ENCODE data around the gene LAGE3. TPM values are rescaled to one million over a fixed set of nuclear protein-coding genes. Genes with fewer than 3 reads are reported as not detected.

LAGE3 gene
- total RNA-seq, 1 experiment from 2014 or later: 37.4 TPM

DNA sequence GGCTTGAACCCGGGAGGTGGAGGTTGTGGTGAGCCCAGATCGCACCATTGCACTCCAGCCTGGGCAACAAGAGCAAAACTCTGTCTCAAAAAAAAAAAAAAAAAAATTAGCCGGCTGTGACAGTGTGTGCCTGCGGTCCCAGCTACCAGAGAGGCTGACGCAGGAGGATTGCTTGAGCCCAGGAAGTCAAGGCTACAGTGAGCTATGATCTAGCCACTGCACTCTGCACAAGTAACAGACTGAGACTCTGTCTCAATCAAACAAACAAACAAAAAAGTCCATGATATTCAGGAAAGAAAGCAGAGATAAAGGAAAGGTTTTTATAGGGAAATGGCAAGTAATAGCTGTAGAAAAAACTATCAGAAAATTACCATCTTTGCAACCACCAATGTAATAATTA, 2.1 kb upstream of the LAGE3 start:
- no peak for DNase-seq (ENCODE audit: low read depth)

DNA sequence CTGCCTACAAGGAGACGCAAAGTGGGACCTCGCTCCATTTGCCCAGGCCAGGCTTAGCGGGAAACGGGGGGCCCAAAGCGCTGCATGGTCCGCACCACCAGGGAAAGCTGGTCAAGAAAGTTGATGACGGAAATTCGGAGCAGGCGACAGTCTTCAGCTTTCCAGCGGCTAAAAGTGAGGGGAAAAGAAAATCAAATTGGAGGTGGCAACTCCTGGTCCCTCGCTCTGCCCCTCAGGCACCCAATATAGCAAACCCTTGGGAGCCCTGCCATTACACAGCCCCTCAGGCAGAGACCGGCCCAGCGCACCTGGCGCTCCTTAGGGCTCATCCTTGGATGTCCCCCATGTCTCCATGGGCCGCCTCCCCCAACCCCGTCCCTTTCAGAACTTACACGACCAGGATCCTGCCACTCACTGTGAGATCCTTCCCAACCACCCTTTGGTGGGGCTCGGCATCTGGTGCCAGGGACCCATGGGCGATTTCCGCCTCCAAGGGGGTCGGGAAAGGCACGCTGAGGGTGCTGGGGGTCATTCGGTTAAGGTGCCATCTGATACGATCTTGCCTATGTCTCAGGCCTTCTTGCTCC, 1.1 kb downstream of the LAGE3 start:
- no peak for DNase-seq (ENCODE audit: low read depth)

DNA sequence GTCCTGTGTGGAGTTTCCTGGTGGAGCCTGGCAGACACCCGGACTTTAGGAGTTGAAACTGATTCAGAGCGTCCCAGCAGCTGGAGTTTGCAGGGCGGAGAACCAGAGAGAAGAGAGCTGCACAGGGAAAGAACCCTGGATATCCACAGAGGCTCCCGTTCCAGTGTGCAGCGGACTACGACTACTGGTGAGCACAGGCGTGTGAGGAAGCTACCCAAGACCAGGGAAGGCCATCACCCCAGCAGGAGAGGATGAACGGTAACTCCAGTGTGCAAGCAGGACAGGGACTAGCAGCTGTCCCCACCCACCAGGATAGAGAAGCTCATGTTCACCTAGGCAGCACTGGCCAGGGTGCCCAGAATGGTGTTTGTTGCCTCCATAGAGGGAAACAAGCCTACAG, 2.3 kb downstream of the LAGE3 start:
- no peak for DNase-seq (ENCODE audit: low read depth)

DNA sequence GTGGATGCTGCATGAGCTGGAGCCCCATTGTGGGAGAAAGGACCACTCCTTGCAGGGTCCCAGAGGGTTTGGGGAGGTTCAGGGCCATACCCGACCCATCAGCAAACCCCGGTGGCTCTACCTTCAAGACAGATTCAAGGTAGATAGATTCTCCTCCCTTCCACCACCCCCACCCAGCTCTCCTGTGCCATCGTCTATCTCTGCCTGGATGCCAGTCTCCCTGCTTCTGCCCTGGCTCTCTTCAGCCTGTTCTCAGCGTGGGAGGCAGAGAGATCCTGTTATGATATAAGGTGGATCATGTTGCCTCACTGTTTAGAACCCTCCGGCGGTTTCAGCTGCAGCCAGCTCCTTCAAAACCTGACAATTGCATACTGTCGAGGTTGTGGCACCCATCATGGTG, 5.4 kb downstream of the LAGE3 start:
- DNase-seq (ENCODE audit: low read depth): no peak

DNA sequence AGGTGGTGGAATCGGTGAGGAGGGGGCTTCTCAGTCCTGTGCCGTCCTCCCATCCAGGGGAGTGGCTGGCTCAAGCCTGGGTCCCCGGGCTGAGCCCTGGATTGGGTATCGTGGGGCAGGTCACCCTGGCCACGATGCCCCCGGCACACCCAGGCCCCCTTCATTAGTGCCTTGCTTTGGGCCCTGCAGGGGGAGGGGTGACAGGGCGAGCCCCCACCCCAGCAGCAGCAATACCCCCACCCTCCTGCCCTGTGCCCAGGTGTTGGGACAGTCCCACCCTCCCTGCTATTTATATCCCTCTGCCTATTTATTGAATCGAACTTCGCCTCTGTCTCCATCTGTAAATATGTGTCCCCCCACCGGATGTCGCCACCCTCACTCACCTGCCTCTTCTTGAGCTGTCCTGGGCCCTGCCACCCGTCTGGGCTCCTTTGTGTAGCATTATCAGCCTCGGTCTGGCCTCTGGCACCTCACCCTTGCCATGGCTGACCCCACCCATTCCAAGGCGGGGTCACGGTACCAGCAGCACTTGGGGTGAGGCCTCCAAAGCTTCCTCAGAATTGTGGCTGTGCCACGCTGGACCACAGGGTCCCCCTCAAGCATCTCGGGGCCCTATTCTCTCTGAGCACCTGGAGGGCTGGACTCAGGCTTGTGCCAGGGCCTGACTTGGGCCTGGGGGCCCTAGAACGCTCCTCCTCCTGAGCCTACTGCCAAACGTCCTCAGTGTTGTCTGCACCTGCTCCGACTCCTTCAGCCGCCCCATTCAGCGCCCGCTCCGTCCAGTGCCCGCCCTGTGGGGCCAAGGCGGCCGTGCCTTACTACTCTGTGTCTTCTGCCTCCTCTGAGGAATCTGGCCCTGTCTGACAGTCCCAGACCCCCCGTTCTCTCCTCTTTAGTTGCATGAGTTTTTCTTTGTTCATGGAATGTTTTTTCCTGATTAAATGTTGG, 6.1 kb downstream of the LAGE3 start:
- DNase-seq (ENCODE audit: low read depth): no peak

DNA sequence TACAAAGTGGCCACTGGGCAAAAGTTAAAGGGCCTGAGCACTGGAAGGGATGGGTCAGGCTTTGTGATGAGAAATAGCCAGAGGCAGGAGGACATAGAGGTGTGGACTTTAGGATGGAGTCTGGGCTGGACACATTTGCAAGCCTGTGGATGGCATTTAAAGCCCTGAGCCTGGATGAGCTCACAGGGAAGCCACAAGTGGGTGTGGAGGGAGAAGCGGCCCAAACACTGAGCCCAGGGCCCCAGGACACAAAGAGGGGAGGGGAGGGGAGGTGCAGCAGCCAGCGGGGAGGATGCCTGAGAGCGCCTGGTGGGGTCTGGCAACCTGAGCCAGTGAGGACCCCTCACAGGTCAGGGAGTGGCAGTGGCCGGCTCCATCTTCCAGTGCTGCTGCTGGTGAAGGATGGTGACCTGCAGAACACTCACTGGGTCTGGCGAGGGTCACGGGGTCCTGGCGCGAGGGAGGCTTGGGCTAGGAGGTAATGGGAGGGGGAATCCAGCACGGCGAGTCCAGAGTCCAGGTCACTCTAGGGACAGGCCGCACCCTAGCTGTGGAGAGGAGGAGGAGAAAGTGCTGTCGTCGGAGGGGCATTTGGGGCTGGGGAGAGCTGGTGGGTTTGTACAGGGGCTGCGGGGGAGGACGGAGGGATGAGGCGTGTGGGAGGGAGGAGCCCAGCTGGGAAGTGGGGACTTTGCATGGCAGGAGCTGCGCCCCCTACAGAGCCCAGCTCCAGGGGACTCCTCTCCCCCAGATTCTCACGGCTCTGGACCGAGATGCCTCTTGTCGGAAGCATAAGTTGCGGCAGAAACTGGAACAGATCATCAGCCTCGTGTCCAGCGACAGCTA, 7.0 kb downstream of the LAGE3 start:
- no peak for DNase-seq (ENCODE audit: low read depth)

DNA sequence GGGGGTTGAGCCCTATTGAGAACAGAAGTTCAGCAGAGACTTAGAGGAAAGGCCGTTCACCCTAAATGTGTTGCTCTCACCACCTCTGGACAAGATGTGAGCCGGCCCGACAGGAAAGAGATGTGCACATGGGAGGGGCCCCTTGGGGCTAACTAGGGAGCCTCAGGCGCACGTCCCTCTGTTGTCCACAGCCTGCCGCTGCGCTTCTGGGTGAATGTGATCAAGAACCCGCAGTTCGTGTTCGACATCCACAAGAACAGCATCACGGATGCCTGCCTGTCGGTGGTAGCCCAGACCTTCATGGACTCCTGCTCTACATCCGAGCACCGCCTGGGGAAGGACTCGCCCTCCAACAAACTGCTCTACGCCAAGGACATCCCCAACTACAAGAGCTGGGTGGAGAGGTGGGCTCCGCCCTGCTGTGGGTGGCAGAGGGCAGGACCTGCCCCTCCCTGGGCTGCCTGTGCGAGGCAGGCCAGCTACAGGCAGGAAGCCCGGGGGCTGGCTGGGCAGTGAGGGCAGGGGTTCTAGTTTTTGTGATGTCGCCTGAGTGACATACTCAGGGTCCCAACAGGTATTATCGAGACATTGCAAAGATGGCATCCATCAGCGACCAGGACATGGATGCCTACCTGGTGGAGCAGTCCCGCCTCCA, 8.0 kb downstream of the LAGE3 start:
- DNase-seq (ENCODE audit: low read depth): no peak

DNA sequence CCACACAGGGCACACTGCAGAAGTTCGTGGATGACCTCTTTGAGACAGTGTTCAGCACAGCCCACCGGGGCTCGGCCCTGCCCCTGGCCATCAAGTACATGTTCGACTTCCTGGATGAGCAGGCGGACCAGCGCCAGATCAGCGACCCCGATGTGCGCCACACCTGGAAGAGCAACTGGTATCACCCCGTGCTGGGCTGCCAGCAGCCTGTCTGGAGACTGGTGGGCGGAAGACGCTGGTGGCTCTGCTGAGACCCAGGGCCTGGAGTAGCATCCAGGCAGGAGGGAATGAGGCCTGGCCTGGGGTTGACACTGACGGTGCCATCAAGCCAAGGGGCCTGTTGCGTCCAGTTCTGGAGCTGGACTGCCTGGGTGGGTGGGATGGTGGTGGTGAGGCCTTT, 8.6 kb downstream of the LAGE3 start:
- no peak for DNase-seq (ENCODE audit: low read depth)

DNA sequence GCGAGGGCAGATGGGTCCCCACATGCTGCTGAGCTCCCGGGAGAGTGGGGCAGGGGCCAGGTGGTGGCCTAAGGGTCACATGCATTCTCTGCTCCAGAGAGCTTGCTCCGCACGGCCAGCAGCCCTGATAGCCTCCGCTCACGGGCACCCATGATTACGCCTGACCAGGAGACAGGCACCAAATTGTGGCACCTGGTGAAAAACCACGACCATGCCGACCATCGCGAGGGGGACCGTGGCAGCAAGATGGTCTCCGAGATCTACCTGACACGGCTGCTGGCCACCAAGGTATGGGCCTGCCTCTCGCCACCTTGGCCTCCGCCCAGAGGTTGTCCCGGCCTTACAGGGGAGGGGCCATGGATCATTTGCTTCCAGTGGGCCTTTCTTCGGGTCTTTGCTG, 9.2 kb downstream of the LAGE3 start:
- DNase-seq (ENCODE audit: low read depth): no peak

DNA sequence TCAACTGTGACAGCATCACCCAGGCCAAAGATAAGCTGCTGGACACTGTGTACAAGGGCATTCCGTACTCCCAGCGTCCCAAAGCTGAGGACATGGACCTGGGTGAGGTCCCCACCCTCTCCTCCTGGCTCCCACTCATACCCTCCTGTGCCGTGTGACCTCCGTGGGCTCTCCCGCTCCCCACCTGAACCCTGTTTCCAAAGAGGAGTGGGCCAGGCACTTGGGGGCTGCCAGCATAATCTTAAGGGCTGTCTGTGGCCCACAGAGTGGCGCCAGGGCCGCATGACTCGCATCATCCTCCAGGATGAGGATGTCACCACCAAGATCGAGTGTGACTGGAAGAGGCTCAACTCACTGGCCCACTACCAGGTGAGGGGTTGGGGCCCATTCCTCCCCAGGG, 10.0 kb downstream of the LAGE3 start:
- no peak for DNase-seq (ENCODE audit: low read depth)

DNA sequence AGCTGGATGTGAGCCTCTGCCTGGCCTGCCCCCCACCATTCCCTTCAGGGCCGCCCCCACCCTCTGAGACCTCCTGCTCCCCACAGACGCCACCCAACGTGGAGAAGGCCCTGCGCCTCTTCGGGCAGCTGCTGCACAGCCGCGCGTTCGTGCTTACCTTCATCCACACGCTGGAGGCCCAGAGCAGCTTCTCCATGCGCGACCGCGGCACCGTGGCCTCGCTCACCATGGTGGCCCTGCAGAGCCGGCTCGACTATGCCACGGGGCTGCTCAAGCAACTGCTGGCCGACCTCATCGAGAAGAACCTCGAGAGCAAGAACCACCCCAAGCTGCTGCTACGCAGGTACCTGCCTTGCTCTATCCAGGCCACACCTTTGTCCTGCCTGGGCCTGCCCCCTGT, 10.9 kb downstream of the LAGE3 start:
- DNase-seq (ENCODE audit: low read depth): no peak

DNA sequence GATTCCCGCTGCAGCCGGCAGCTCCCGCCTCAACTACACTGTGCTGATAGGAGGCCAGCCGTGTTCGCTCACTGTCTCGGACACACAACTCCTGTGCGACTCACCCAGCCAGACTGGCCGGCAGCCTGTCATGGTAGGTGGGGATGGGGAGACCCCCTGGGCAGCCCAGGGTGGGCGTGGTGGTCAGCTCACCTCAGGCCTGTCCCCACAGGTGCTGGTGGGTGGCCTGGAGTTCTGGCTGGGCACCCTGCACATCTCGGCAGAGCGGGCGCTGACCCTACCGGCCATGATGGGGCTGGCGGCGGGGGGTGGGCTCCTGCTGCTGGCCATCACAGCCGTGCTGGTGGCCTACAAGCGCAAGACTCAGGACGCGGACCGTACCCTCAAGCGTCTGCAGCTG, 11.5 kb downstream of the LAGE3 start:
- DNase-seq (ENCODE audit: low read depth): no peak

DNA sequence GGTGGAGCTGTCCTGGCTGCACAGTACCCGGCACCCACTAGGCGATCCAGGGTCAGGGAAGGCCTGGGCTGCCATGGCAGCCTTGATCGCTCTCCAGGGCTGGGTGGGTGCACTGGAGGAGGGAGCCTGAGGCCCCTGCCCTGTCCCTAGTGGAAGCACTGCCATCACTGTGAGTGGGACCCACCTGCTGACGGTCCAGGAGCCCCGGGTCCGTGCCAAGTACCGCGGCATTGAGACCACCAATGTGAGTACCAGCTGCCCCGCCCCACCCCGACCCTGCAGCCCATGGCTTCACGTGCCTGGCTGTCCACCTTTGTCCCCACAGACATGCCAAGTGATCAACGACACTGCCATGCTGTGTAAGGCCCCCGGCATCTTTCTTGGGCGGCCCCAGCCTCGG, 12.2 kb downstream of the LAGE3 start:
- DNase-seq (ENCODE audit: low read depth): no peak

DNA sequence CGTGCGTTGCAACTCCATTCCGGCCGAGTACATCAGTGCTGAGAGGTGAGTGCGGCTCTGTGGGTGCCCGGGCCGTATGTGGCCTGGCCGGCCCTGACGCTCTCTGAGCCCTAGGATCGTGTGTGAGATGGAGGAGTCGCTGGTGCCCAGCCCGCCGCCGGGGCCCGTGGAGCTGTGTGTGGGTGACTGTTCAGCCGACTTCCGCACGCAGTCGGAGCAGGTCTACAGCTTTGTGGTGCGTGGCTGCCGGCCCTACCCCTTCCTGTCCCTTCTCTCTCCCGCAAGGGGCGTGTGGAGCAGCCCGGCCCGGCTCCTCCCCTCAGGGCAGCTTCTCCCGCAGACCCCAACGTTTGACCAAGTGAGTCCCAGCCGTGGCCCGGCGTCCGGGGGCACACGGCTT, 13.0 kb downstream of the LAGE3 start:
- DNase-seq (ENCODE audit: low read depth): no peak

DNA sequence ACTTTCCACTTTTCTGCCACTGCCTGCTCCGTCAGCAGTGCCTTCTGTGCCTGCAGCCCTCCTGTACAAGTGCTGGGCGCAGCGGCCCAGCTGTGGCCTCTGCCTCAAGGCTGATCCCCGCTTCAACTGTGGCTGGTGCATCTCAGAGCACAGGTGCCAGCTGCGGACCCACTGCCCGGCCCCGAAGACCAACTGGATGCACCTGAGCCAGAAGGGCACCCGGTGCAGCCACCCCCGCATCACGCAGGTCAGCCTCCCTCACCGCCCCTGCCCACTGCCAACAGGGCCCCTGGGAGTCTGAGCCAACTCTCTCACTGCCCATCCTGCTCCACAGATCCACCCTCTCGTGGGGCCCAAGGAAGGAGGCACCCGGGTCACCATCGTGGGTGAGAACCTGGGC, 13.5 kb downstream of the LAGE3 start:
- DNase-seq (ENCODE audit: low read depth): no peak

DNA sequence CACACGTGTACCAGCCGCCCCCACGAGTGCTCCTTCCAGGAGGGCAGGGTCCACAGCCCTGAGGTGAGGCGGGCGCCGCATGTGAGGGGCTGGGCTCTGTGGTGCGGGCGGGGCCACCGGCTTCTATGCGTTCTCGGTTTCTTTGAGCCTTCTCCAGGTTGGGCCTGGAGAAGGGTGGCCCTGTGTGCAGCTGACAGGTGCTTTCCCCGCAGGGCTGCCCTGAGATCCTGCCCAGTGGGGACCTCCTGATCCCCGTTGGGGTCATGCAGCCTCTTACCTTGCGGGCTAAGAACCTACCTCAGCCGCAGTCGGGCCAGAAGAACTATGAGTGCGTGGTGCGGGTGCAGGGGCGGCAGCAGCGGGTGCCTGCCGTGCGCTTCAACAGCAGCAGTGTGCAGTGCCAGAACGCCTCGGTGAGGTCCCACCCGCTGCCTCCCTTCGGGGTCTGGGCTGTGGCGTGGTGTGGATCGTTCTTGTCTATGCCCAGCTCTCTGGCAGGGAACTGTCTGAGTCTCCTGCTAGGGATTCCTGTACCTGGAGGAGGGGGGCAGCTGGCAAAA, 14.2 kb downstream of the LAGE3 start:
- DNase-seq (ENCODE audit: low read depth): no peak

DNA sequence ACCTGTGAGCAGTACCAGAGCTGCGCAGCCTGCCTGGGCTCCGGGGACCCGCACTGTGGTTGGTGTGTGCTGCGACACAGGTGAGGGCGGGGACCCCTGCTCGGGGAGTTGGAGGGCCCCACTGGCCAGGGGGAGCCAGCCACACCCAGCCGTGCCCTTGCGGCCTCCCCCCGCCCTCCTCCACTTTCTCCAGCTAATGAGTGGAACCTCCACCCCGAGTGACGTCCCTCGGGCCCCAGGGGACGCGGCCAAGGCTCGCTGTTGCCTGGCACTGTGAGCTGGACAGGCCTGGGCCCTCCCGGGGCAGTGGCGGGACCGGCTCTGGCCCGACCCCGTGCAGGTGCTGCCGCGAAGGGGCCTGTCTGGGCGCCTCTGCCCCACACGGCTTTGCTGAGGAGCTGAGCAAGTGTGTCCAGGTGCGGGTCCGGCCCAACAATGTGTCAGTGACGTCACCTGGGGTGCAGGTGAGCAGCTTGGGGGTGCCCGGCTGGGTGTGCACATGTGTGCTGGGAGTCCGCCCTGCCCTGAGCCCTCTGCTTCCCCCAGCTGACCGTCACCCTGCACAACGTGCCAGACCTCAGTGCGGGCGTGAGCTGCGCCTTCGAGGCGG, 15.4 kb downstream of the LAGE3 start:
- DNase-seq (ENCODE audit: low read depth): no peak

DNA sequence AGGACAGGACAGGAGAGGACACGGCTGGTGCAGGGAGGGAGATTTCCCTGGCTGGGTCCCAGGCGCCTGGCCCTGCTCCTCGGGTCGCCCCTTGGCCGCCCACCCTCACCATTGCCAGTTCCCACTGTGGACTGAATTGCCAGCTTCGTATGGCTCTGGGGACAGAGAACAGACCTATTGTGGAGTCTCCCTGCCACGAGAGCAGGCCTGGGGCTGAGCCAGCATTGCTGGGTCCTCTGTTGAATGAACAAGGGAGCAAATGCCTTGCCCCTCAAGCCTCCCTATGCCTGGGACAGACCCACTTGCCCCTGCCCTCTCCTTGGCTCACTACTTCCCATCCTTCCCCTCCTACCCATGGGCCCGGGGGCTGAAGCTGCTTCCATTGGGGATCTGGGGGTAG, 16.7 kb downstream of the LAGE3 start:
- no peak for DNase-seq (ENCODE audit: low read depth)

DNA sequence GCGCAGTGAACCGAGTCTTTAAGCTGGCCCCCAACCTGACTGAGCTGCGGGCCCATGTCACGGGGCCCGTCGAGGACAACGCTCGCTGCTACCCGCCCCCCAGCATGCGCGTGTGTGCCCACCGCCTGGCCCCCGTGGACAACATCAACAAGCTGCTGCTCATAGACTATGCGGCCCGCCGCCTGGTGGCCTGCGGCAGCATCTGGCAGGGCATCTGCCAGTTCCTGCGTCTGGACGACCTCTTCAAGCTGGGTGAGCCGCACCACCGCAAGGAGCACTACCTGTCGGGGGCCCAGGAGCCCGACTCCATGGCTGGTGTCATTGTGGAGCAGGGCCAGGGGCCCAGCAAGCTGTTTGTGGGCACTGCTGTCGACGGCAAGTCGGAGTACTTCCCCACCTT, 18.8 kb downstream of the LAGE3 start:
- DNase-seq (ENCODE audit: low read depth): no peak

DNA sequence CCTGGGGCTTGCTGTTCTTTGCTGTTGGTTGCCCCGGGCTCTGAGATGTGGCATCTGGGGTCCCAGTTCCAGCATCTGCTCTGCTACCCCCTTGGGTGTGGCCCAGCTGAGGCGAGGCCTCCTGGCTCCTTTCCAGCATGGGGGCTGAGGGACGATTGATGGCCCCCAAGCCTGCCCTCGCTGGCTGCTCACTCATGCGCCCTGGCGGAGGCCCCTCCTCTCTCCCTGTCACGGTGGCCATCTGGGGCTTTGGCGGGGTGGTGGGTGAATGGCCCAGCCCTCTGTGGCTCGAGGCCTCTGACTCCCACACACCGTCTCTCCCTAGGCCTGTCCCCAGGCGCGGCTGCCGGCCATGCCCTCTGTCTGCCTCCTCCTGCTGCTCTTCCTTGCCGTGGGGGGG, 19.2 kb downstream of the LAGE3 start:
- no peak for DNase-seq (ENCODE audit: low read depth)

All from HT1080 (cell line).